ENCODE data around the gene NRG4. TPM values are rescaled to one million over a fixed set of nuclear protein-coding genes. Genes with fewer than 3 reads are reported as not detected.

Gene NRG4
- total RNA-seq, 1 experiment from 2014 or later: 0.55 TPM

GRCh38 chr15:76061700-76062099 is 49.5 kb upstream of the NRG4 start:
- POLR2A ChIA-PET: no interaction called here
- CTCF ChIA-PET: interaction anchor here (1.8 to 8.9 kb wide), 3 partner anchors 54 to 88 kb away, joined by 9 to 250 read pairs (median 63); no protein-coding TSS in a partner anchor

More at GRCh38 chr15:76061700-76062099, 49.5 kb upstream of the NRG4 start:
- Mint-ChIP-seq H3K4me1 (peaks cover 70% of the 10 kb centered on the region), H3K36me3 (no peaks in the 10 kb centered on the region), H3K4me3 (no peak overlapping the region), H3K9me3 (no peaks in the 10 kb centered on the region), H3K27ac (no peak overlapping the region), H3K27me3 (ENCODE audit: low read depth) (peaks cover 16% of the 10 kb centered on the region)
- no peak for DNase-seq (ENCODE audit: low spot score)
- no peak for TF ChIP-seq NFYB (CRISPR knock-in tag; conservative IDR thresholded peaks at IDR 0.05; ENCODE audit: low read depth)
- no peak for TF ChIP-seq ZSCAN18 (CRISPR knock-in tag; IDR thresholded peaks at IDR 0.05)
- no peak for TF ChIP-seq ARID4B (CRISPR knock-in tag; IDR thresholded peaks at IDR 0.05; ENCODE audit: borderline replicate concordance)
- no peak for TF ChIP-seq PRRX2 (CRISPR knock-in tag; IDR thresholded peaks at IDR 0.05)
- no peak for TF ChIP-seq ZBTB43 (CRISPR knock-in tag; IDR thresholded peaks at IDR 0.05)
- no peak for TF ChIP-seq CTCF (IDR thresholded peaks at IDR 0.05)
- ATAC-seq: no peak
